GM12878 (cell line): ENCODE measurements around the gene DHRS12.

Experiments used
- BCL3 ChIP-seq: IDR thresholded peaks from 2 replicates; pipeline ENCODE4 v1.6.1; 2011; ENCODE audit warnings: borderline replicate concordance, low read depth, mild to moderate bottlenecking, moderate library complexity, low read length; ENCODE audit not compliant: insufficient read depth, poor library complexity, severe bottlenecking
- CTCF ChIP-seq, 3 experiments: IDR thresholded peaks in 2 of 3; conservative IDR thresholded peaks in 1 of 3; 2 replicates each; pipeline ENCODE4 v1.5.1; 2011; ENCODE audit warnings: low read depth in 3 of 3, low read length in 3 of 3, mild to moderate bottlenecking in 3 of 3, control low read depth in 2 of 3, moderate library complexity in 2 of 3, inconsistent platforms in 1 of 3, mixed read lengths in 1 of 3; ENCODE audit not compliant: control insufficient read depth in 2 of 3, insufficient read depth in 1 of 3; ENCODE audit errors: extremely low read depth in 1 of 3
- EP300 ChIP-seq, 2 experiments: fragments of 150-350 bp in 1 of 2; IDR thresholded peaks; 2 replicates each; pipeline ENCODE4 v1.6.1; 2011 to 2012; ENCODE audit warnings: low read depth in 2 of 2, low read length in 2 of 2, borderline replicate concordance in 1 of 2, improper control_type of control experiment in 1 of 2, inconsistent platforms in 1 of 2; ENCODE audit not compliant: control insufficient read depth in 1 of 2
- POLR2A ChIP-seq: IDR thresholded peaks from 2 replicates; pipeline ENCODE4 v1.6.1; 2011; ENCODE audit warnings: low read depth, mild to moderate bottlenecking, low read length
- SUZ12 ChIP-seq: fragments of 200-600 bp; sonication (generic); IDR thresholded peaks from one replicate; pipeline ENCODE4 v1.6.1; 2018; ENCODE audit warnings: antibody characterized with exemption, mild to moderate bottlenecking; ENCODE audit not compliant: unreplicated experiment
- ZBED1 ChIP-seq: IDR thresholded peaks from 2 replicates; pipeline ENCODE4 v1.6.1; 2016; ENCODE audit warnings: borderline replicate concordance
- ZNF274 ChIP-seq: IDR thresholded peaks from one replicate; pipeline ENCODE4 v1.8.0; 2011; ENCODE audit not compliant: insufficient read length, insufficient read depth

GRCh38 chr13:51819544-51819943, 15.6 kb upstream of the DHRS12 start:
- TF ChIP-seq POLR2A: no peak
- TF ChIP-seq ZBED1: no peak
- TF ChIP-seq CTCF (IDR thresholded peaks at IDR 0.05 in 2 of 3, conservative IDR thresholded peaks at IDR 0.05 in 1 of 3; ENCODE audit: control insufficient read depth in 2 of 3, extremely low read depth in 1 of 3, insufficient read depth in 1 of 3, low read depth in 3 of 3, low read length in 3 of 3): no peak
- TF ChIP-seq BCL3: no peak
- TF ChIP-seq EP300 (IDR thresholded peaks at IDR 0.05; ENCODE audit: borderline replicate concordance in 1 of 2, control insufficient read depth in 1 of 2, low read depth in 2 of 2, low read length in 2 of 2): no peak
- no peak for TF ChIP-seq SUZ12
- no peak for TF ChIP-seq ZNF274
